Uterus (tissue), 4 donors: ENCODE measurements around the gene GRK3. TPM values are rescaled to one million over a fixed set of nuclear protein-coding genes. Genes with fewer than 3 reads are reported as not detected.

ENCODE experiments used
- DNase-seq, 2 donors: peaks; one replicate each; pipeline ENCODE4 v3.0.0-alpha.2; 2019 to 2020
- H3K27ac ChIP-seq, 2 donors: fragments of 200-600 bp; sonication (generic); 1 replicate in 1 of 2; 2 replicates in 1 of 2; pipeline ENCODE4 v1.5.1; 2016 to 2018
- H3K27me3 ChIP-seq, 2 donors: fragments of 200-600 bp; sonication (generic); one replicate each; pipeline ENCODE4 v1.5.1; 2018 to 2019; ENCODE audit warnings: control low read depth in 1 of 2
- H3K36me3 ChIP-seq, 2 donors: fragments of 200-600 bp; sonication (generic); one replicate each; pipeline ENCODE4 v1.5.1; 2019; ENCODE audit warnings: control low read depth in 1 of 2
- H3K4me1 ChIP-seq, 2 donors: fragments of 200-600 bp; sonication (generic); one replicate each; pipeline ENCODE4 v1.5.1; 2018 to 2019; ENCODE audit warnings: control low read depth in 1 of 2
- H3K4me3 ChIP-seq, 2 donors: fragments of 200-600 bp; sonication (generic); 1 replicate in 1 of 2; 2 replicates in 1 of 2; pipeline ENCODE4 v1.5.1; 2018 to 2019; ENCODE audit warnings: mild to moderate bottlenecking in 1 of 2
- H3K9me3 ChIP-seq, 2 donors: fragments of 200-600 bp; sonication (generic); one replicate each; pipeline ENCODE4 v1.5.1; 2019; ENCODE audit warnings: control low read depth in 1 of 2
- POLR2A ChIP-seq, 2 donors: fragments of 450-650 bp; IDR thresholded peaks; one replicate each; pipeline ENCODE4 v1.6.1; 2016; ENCODE audit warnings: antibody characterized with exemption in 2 of 2, mild to moderate bottlenecking in 1 of 2, moderate library complexity in 1 of 2
- intact Hi-C: fragments of 100-400 bp; cut with DNase I; formaldehyde crosslinking; loops from one replicate; pipeline ENCODE4 v1.15.1; 2023; ENCODE audit warnings: low total_unique reads
- total RNA-seq, 4 donors: library from RNA; depleted of rRNA in 3 of 4; stranded (reverse); fragments of >200 nt in 3 of 4; gene quantifications; one replicate each; pipeline versions ENCODE4 v1.1.0 to v1.2.4, GENCODE V29; 2014 to 2023
- TF ChIP-seq, protein P1 (sequence below), 4 experiments: fragments of 200-600 bp in 2 of 4; fragments of 450-650 bp in 2 of 4; sonication (generic) in 2 of 4; IDR thresholded peaks; one replicate each; pipeline ENCODE4 v1.5.1; 2016 to 2019; ENCODE audit warnings: antibody characterized with exemption in 4 of 4, mild to moderate bottlenecking in 2 of 4, moderate library complexity in 1 of 4
- donor health status: DM: yes; HTN: yes; CAD: no.

Gene GRK3
- total RNA-seq, 4 donors from 2014 or later, result 1.3 to 15.8 (median 8.9) TPM

- H3K27ac ChIP-seq, result no peak overlapping the region
- H3K27me3 ChIP-seq, result no peaks in the 10 kb centered on the region
- TF ChIP-seq POLR2A (IDR thresholded peaks at IDR 0.05), result no peak
- no peaks in the 10 kb centered on the region for H3K4me1 ChIP-seq
- no peaks in the 10 kb centered on the region for H3K9me3 ChIP-seq
- no peak for DNase-seq
- no peaks in the 10 kb centered on the region for H3K36me3 ChIP-seq
- intact Hi-C loops, result no loop called here
- no peak overlapping the region for H3K4me3 ChIP-seq
Measured at GRCh38 chr22:25742918-25743708, 178.6 kb downstream of the GRK3 start.

DNA sequence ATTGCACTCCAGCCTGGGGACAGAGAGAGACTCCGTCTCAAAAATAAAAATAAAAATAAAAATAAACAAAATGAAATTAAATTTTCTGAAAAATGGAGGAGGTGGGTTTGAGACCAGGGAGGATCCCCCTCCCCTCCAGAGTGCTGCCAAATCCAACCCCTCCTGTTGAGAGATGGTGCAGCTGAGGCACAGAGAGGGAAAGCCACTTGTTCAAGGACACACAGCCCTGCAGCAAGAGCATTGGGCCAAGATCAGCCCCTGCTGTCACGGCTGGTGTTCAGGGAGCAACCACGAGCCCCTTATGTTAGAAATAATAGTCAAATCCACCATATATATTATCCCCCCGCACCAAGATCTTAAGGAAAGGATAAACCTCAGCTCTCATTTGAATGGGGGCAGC, 180.2 kb downstream of the GRK3 start:
- no peak overlapping the region for H3K4me3 ChIP-seq
- H3K36me3 ChIP-seq, result no peaks in the 10 kb centered on the region
- TF ChIP-seq, protein P1, sequence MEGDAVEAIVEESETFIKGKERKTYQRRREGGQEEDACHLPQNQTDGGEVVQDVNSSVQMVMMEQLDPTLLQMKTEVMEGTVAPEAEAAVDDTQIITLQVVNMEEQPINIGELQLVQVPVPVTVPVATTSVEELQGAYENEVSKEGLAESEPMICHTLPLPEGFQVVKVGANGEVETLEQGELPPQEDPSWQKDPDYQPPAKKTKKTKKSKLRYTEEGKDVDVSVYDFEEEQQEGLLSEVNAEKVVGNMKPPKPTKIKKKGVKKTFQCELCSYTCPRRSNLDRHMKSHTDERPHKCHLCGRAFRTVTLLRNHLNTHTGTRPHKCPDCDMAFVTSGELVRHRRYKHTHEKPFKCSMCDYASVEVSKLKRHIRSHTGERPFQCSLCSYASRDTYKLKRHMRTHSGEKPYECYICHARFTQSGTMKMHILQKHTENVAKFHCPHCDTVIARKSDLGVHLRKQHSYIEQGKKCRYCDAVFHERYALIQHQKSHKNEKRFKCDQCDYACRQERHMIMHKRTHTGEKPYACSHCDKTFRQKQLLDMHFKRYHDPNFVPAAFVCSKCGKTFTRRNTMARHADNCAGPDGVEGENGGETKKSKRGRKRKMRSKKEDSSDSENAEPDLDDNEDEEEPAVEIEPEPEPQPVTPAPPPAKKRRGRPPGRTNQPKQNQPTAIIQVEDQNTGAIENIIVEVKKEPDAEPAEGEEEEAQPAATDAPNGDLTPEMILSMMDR (IDR thresholded peaks at IDR 0.05), result no peak
- no peak for TF ChIP-seq POLR2A (IDR thresholded peaks at IDR 0.05)
- intact Hi-C loops, result no loop called here
- H3K27me3 ChIP-seq, result no peaks in the 10 kb centered on the region
- no peak for DNase-seq
- no peaks in the 10 kb centered on the region for H3K4me1 ChIP-seq
- no peaks in the 10 kb centered on the region for H3K9me3 ChIP-seq
- no peak overlapping the region for H3K27ac ChIP-seq

- H3K36me3 ChIP-seq, result no peaks in the 10 kb centered on the region
- DNase-seq, result no peak
- no peak overlapping the region for H3K27ac ChIP-seq
- H3K4me3 ChIP-seq, result no peak overlapping the region
- intact Hi-C loops, result no loop called here
- TF ChIP-seq POLR2A (IDR thresholded peaks at IDR 0.05), result no peak
- TF ChIP-seq, protein P1 (IDR thresholded peaks at IDR 0.05), result no peak
- no peaks in the 10 kb centered on the region for H3K4me1 ChIP-seq
- H3K27me3 ChIP-seq, result no peaks in the 10 kb centered on the region
- no peaks in the 10 kb centered on the region for H3K9me3 ChIP-seq
Measured at GRCh38 chr22:25745341-25746011, 181.0 kb downstream of the GRK3 start.

GRCh38 chr22:25746012-25746373, 181.5 kb downstream of the GRK3 start:
- H3K36me3 ChIP-seq, result no peaks in the 10 kb centered on the region
- TF ChIP-seq POLR2A (IDR thresholded peaks at IDR 0.05), result no peak
- TF ChIP-seq, protein P1 (IDR thresholded peaks at IDR 0.05), result no peak
- no peak overlapping the region for H3K4me3 ChIP-seq
- no peak for DNase-seq
- H3K27me3 ChIP-seq, result no peaks in the 10 kb centered on the region
- no peaks in the 10 kb centered on the region for H3K9me3 ChIP-seq
- H3K4me1 ChIP-seq, result no peaks in the 10 kb centered on the region
- intact Hi-C loops, result no loop called here
- H3K27ac ChIP-seq, result no peak overlapping the region

DNA sequence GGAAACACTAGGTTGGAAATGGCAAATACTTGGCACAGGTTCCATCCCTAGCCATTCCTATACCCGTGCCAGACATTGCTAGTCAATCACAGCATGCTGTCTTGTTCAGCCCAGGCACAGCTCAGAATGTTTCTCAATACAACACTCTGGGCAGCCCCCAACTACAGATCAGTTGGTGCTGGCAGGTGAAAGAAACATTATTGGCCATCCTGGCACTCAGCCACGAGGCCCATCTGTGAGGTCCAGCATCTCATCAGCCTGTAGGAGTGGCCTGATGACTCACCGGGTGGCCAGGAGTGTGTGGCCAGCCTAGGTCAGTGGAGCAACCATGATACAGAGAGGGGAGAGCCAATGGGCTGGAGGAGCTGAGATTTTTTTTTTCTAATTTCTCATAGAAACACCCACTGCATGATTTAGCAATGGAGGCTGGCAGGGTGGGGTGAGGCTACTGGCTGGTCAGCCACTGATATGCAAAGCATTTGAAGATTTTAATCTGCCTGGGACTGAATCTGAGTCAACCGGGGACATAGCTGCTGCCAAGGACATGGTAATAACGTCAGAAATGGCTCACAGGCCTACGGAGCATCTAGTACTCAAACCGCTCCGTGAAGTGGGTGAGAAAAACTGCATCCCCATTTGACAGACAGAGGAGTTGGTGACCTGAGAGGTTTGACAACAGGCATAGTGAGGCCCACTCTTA, 182.9 kb downstream of the GRK3 start:
- H3K4me1 ChIP-seq, result no peaks in the 10 kb centered on the region
- no peaks in the 10 kb centered on the region for H3K27me3 ChIP-seq
- H3K9me3 ChIP-seq, result no peaks in the 10 kb centered on the region
- TF ChIP-seq, protein P1 (IDR thresholded peaks at IDR 0.05), result no peak
- no peak for TF ChIP-seq POLR2A (IDR thresholded peaks at IDR 0.05)
- DNase-seq, result peak; percentile 26 to 37
- no peak overlapping the region for H3K27ac ChIP-seq
- H3K36me3 ChIP-seq, result no peaks in the 10 kb centered on the region
- intact Hi-C loops, result no loop called here
- no peak overlapping the region for H3K4me3 ChIP-seq
